DND-41 (cell line): ENCODE measurements around the gene LMAN2.

Source experiments
- ATAC-seq: fragments of 200-7000 bp; cut with Tn5 transposase; 3 replicates; pipeline ENCODE4 v1.9.1; 2021; ENCODE audit warnings: low read depth; ENCODE audit not compliant: insufficient read depth
- DNase-seq: peaks from one replicate; pipeline ENCODE4 v3.0.0-alpha.2; 2020
- H2AFZ ChIP-seq: 2 replicates; pipeline ENCODE4 v1.6.0; 2012; ENCODE audit warnings: low read depth, low read length
- H3K27ac ChIP-seq: 2 replicates; pipeline ENCODE4 v1.5.1; 2012; ENCODE audit warnings: low read length, inconsistent platforms
- H3K27me3 ChIP-seq: fragments of 200-600 bp; sonication (generic); 2 replicates; pipeline ENCODE4 v1.6.0; 2012; ENCODE audit warnings: low read length, mild to moderate bottlenecking, inconsistent platforms; ENCODE audit not compliant: insufficient read depth, poor library complexity
- H3K36me3 ChIP-seq: 2 replicates; pipeline ENCODE4 v1.5.1; 2012; ENCODE audit warnings: low read length, inconsistent platforms; ENCODE audit not compliant: insufficient read depth
- H3K4me1 ChIP-seq: 2 replicates; pipeline ENCODE4 v1.5.1; 2012; ENCODE audit warnings: mild to moderate bottlenecking, low read length; ENCODE audit not compliant: insufficient read depth
- H3K4me2 ChIP-seq: 2 replicates; pipeline ENCODE4 v1.6.0; 2012; ENCODE audit warnings: mild to moderate bottlenecking, moderate library complexity, low read length, inconsistent platforms; ENCODE audit not compliant: insufficient read depth
- H3K4me3 ChIP-seq, 2 experiments: fragments of 200-600 bp in 1 of 2; shearing (Covaris generic) in 1 of 2; 2 replicates each; pipeline ENCODE4 v1.5.1; 2012 to 2016; ENCODE audit warnings: inconsistent platforms in 2 of 2, low read length in 2 of 2, mild to moderate bottlenecking in 2 of 2, low read depth in 1 of 2, moderate library complexity in 1 of 2
- H3K79me2 ChIP-seq: 2 replicates; pipeline ENCODE4 v1.6.0; 2012; ENCODE audit warnings: low read length, inconsistent platforms; ENCODE audit not compliant: insufficient read depth
- H3K9ac ChIP-seq: 2 replicates; pipeline ENCODE4 v1.6.0; 2012; ENCODE audit warnings: low read depth, mild to moderate bottlenecking, inconsistent platforms, low read length, moderate library complexity
- H3K9me3 ChIP-seq: 2 replicates; pipeline ENCODE4 v1.5.1; 2012; ENCODE audit warnings: low read length, moderate library complexity, mild to moderate bottlenecking, inconsistent platforms; ENCODE audit not compliant: insufficient read depth, severe bottlenecking
- H4K20me1 ChIP-seq: 2 replicates; pipeline ENCODE4 v1.6.0; 2012; ENCODE audit warnings: low read length; ENCODE audit not compliant: insufficient read depth
- EZH2 ChIP-seq: IDR thresholded peaks from 3 replicates; pipeline ENCODE4 v1.6.1; 2012; ENCODE audit warnings: borderline replicate concordance, low read depth, mild to moderate bottlenecking, moderate library complexity, low read length, inconsistent platforms; ENCODE audit not compliant: severe bottlenecking
- TF ChIP-seq, protein P1 (sequence below): IDR thresholded peaks from 2 replicates; pipeline ENCODE4 v1.5.1; 2012; ENCODE audit warnings: borderline replicate concordance, low read length, moderate library complexity, mild to moderate bottlenecking; ENCODE audit not compliant: poor library complexity, severe bottlenecking; ENCODE audit errors: extremely low read depth

Gene LMAN2

DNA sequence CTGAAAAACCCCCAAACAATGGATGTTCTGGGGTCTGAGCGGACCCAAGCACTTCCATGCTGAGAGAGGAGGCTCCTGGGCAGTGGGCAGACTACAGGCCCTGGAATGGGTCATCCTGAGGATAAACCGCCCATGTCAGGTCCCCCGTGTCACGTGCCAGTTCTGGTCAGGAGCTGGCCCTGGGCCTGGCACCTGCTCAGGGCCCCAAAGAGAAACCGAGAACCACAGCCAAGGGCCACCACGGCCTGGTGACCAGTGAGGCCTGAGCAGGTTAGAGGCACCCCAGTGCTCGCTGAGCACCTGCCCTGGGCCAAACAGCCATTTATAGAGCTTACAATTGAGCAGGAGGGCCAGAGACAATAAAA lies 15.8 kb downstream of the LMAN2 start:
- no peak overlapping the region for H3K4me3 ChIP-seq
- no peak overlapping the region for H3K4me2 ChIP-seq
- no peak overlapping the region for H2AFZ ChIP-seq
- H3K79me2 ChIP-seq: peaks cover 18% of the 10 kb centered on the region
- no peaks in the 10 kb centered on the region for H3K9me3 ChIP-seq
- no peak for ATAC-seq
- H3K27me3 ChIP-seq: no peaks in the 10 kb centered on the region
- no peak for TF ChIP-seq EZH2
- TF ChIP-seq, protein P1, sequence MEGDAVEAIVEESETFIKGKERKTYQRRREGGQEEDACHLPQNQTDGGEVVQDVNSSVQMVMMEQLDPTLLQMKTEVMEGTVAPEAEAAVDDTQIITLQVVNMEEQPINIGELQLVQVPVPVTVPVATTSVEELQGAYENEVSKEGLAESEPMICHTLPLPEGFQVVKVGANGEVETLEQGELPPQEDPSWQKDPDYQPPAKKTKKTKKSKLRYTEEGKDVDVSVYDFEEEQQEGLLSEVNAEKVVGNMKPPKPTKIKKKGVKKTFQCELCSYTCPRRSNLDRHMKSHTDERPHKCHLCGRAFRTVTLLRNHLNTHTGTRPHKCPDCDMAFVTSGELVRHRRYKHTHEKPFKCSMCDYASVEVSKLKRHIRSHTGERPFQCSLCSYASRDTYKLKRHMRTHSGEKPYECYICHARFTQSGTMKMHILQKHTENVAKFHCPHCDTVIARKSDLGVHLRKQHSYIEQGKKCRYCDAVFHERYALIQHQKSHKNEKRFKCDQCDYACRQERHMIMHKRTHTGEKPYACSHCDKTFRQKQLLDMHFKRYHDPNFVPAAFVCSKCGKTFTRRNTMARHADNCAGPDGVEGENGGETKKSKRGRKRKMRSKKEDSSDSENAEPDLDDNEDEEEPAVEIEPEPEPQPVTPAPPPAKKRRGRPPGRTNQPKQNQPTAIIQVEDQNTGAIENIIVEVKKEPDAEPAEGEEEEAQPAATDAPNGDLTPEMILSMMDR: no peak
- H4K20me1 ChIP-seq: peaks cover 42% of the 10 kb centered on the region; the same call in 1 of the 2 replicates
- H3K4me1 ChIP-seq: no peaks in the 10 kb centered on the region
- no peak for DNase-seq
- H3K36me3 ChIP-seq: peaks cover 93% of the 10 kb centered on the region
- H3K9ac ChIP-seq: no peak overlapping the region
- H3K27ac ChIP-seq: no peak overlapping the region

DNA sequence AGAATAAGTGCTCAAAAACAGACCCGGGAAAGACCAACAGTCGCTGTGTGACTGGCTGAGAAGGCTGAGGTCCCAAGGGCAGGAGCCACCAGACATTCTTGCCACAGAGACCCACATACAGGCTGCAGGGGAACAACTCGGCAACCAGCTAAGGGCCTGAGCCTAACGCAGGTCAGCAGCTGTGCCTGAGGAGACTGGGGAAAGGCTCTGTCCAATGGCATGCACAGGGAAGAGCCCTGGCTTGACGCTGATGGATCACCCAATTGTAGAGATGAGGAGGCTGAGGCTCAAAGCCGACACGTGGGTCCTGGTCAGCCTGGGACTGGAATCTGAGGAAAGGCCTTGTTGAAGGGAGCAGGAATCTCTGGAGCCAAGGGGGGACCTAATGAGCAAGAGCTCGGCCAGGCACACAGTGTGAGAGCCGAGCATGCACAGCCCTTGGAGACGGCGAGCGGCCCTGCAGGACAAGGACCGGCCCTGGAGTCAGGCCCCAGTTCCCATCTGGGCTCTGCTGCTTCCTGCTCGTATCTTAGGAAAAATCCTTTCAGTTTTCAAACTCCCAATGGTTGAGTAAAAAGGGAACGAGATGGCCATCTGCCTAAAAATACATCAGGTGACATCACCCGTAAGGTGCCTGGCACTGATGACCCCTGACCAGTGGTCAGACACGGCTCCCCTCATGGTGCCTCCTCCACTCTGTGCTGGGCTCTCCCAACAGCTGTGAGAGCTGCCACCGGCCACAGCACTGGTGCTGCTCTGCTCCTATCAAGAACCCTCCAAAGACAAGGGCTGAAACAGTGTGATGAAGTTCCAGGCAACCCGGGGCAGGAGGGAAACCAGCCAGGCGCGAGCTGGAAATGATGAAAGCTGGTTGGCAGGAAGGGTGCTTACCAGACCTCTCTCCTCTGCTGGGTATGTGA lies 16.4 kb downstream of the LMAN2 start:
- DNase-seq: no peak
- H3K79me2 ChIP-seq: peaks cover 14% of the 10 kb centered on the region

DNA sequence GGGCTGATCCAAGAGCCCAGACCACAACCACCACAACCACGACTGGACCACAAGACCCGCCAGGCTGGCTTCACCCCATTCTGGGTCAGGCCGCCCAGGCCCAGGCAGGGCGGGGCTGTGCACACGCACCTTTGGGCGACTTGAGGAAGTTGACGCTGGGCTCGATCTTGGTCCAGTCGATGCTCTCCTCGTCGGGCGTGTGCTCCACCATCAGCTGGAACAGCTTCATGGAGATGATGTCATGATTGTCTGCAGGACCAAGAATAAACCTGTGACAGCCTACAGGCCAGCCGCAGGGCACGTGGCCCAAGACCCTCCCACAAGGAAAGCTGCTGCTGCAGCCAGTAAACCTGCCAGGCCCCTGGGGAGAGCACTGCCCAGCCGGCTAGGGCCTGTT lies 17.3 kb downstream of the LMAN2 start:
- no peak overlapping the region for H3K4me3 ChIP-seq

More for the DNA sequence above, 16.4 kb downstream of the LMAN2 start:
- no peaks in the 10 kb centered on the region for H3K27me3 ChIP-seq
- H3K4me1 ChIP-seq: no peaks in the 10 kb centered on the region
- TF ChIP-seq, protein P1: no peak
- TF ChIP-seq EZH2: no peak
- H2AFZ ChIP-seq: no peak overlapping the region
- H3K9me3 ChIP-seq: no peaks in the 10 kb centered on the region
- H3K9ac ChIP-seq: no peak overlapping the region
- no peak overlapping the region for H3K27ac ChIP-seq
- peaks cover 92% of the 10 kb centered on the region for H3K36me3 ChIP-seq
- H4K20me1 ChIP-seq: peaks cover 42% of the 10 kb centered on the region; the same call in 1 of the 2 replicates
- no peak for ATAC-seq
- no peak overlapping the region for H3K4me2 ChIP-seq
- H3K4me3 ChIP-seq: no peak overlapping the region

More for the DNA sequence above, 17.3 kb downstream of the LMAN2 start:
- H3K9ac ChIP-seq: no peak overlapping the region
- H3K4me1 ChIP-seq: no peaks in the 10 kb centered on the region
- H3K36me3 ChIP-seq: peaks cover 91% of the 10 kb centered on the region
- H4K20me1 ChIP-seq: peaks cover 38% of the 10 kb centered on the region; the same call in 1 of the 2 replicates
- no peak overlapping the region for H3K27ac ChIP-seq
- TF ChIP-seq, protein P1: no peak
- TF ChIP-seq EZH2: no peak
- no peak for DNase-seq
- H3K4me2 ChIP-seq: no peak overlapping the region
- no peak overlapping the region for H2AFZ ChIP-seq
- no peaks in the 10 kb centered on the region for H3K27me3 ChIP-seq
- no peaks in the 10 kb centered on the region for H3K9me3 ChIP-seq
- no peak for ATAC-seq
- peaks cover 6% of the 10 kb centered on the region for H3K79me2 ChIP-seq
